Caco-2 (cell line): ENCODE results near the gene PCNX1. TPM values are rescaled to one million over a fixed set of nuclear protein-coding genes. Genes with fewer than 3 reads are reported as not detected.

Experiments
- BruUV-seq: library from RNA; stranded (reverse); fragments of 400-500 nt; replicated peaks from 2 replicates; lab custom pipeline; 2021; lab: Mats Ljungman, UMichigan
- CTCF ChIA-PET: fragments of 300-600 bp; sonication (Branson Sonifier 250); formaldehyde crosslinking; loops from one replicate; lab custom pipeline; 2022; ENCODE audit warnings: antibody characterized with exemption; lab: Charles Lee
- POLR2A ChIA-PET: fragments of 300-600 bp; sonication (Branson Sonifier 250); formaldehyde crosslinking; loops from one replicate; lab custom pipeline; 2022; ENCODE audit warnings: antibody characterized with exemption; lab: Charles Lee
- DNase-seq, 2 experiments: peaks; one replicate each; pipeline versions ENCODE4 v3.0.0 to v3.0.0-alpha.2; 2020 to 2022
- H3K27me3 ChIP-seq: replicated peaks from 2 replicates; pipeline ENCODE4 v1.6.0; 2011; ENCODE audit warnings: low read length; ENCODE audit not compliant: control insufficient read depth, insufficient read depth
- H3K36me3 ChIP-seq: 2 replicates; pipeline ENCODE4 v1.5.1; 2011; ENCODE audit warnings: low read length; ENCODE audit not compliant: control insufficient read depth, insufficient read depth
- H3K4me1 ChIP-seq: fragments of 250-450 bp; sonication (Bioruptor Pico); 2 replicates; pipeline ENCODE4 v1.5.1; 2020; ENCODE audit warnings: mild to moderate bottlenecking
- H3K4me3 ChIP-seq: 2 replicates; pipeline ENCODE4 v1.5.1; 2011; ENCODE audit warnings: low read depth, mild to moderate bottlenecking, control low read depth, low read length
- H3K9me3 ChIP-seq: fragments of 250-450 bp; sonication (Bioruptor Pico); 2 replicates; pipeline ENCODE4 v1.5.1; 2020; ENCODE audit warnings: mild to moderate bottlenecking, moderate library complexity
- H3K27ac Mint-ChIP-seq: one replicate; pipeline ENCODE4 v1.8.0; 2022; ENCODE audit warnings: mixed read lengths; ENCODE audit not compliant: unreplicated experiment
- H3K27me3 Mint-ChIP-seq: one replicate; pipeline ENCODE4 v1.8.0; 2022; ENCODE audit warnings: mixed read lengths; ENCODE audit not compliant: insufficient read depth, unreplicated experiment
- H3K36me3 Mint-ChIP-seq: one replicate; pipeline ENCODE4 v1.8.0; 2022; ENCODE audit warnings: mild to moderate bottlenecking, mixed read lengths; ENCODE audit not compliant: insufficient read depth, unreplicated experiment
- H3K4me1 Mint-ChIP-seq: one replicate; pipeline ENCODE4 v1.8.0; 2022; ENCODE audit warnings: low read depth, mixed read lengths; ENCODE audit not compliant: unreplicated experiment
- H3K4me3 Mint-ChIP-seq: one replicate; pipeline ENCODE4 v1.8.0; 2022; ENCODE audit warnings: mild to moderate bottlenecking, moderate library complexity, mixed read lengths; ENCODE audit not compliant: unreplicated experiment
- H3K9me3 Mint-ChIP-seq: one replicate; pipeline ENCODE4 v1.8.0; 2022; ENCODE audit warnings: mixed read lengths; ENCODE audit not compliant: unreplicated experiment
- intact Hi-C: fragments of 100-400 bp; cut with micrococcal nuclease; formaldehyde crosslinking; loops from one replicate; pipeline ENCODE4 v1.10.0; 2022; ENCODE audit not compliant: unreplicated experiment
- total RNA-seq: library from RNA; stranded (reverse); gene quantifications from 2 replicates; pipeline ENCODE4 v1.2.3, GENCODE V29; 2022
- TF ChIP-seq, protein P1 (sequence below), 2 experiments: fragments of 200-600 bp in 1 of 2; IDR thresholded peaks; 1 replicate in 1 of 2; 2 replicates in 1 of 2; pipeline versions ENCODE4 v1.5.1 to v1.8.0; 2011 to 2022; ENCODE audit warnings: antibody characterized with exemption in 1 of 2, control low read depth in 1 of 2, inconsistent platforms in 1 of 2, low read depth in 1 of 2, low read length in 1 of 2, mild to moderate bottlenecking in 1 of 2, moderate library complexity in 1 of 2; ENCODE audit not compliant: insufficient read depth in 1 of 2, severe bottlenecking in 1 of 2, unreplicated experiment in 1 of 2

Gene PCNX1
- total RNA-seq, 1 experiment from 2014 or later = 29.0 TPM

- Histone ChIP-seq H3K4me1 (peaks cover 54% of the 10 kb centered on the region), H3K9me3 (no peaks in the 10 kb centered on the region), H3K4me3 (no peak overlapping the region), H3K27me3 (no peaks in the 10 kb centered on the region), H3K36me3 (no peaks in the 10 kb centered on the region)
- TF ChIP-seq, protein P1, sequence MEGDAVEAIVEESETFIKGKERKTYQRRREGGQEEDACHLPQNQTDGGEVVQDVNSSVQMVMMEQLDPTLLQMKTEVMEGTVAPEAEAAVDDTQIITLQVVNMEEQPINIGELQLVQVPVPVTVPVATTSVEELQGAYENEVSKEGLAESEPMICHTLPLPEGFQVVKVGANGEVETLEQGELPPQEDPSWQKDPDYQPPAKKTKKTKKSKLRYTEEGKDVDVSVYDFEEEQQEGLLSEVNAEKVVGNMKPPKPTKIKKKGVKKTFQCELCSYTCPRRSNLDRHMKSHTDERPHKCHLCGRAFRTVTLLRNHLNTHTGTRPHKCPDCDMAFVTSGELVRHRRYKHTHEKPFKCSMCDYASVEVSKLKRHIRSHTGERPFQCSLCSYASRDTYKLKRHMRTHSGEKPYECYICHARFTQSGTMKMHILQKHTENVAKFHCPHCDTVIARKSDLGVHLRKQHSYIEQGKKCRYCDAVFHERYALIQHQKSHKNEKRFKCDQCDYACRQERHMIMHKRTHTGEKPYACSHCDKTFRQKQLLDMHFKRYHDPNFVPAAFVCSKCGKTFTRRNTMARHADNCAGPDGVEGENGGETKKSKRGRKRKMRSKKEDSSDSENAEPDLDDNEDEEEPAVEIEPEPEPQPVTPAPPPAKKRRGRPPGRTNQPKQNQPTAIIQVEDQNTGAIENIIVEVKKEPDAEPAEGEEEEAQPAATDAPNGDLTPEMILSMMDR (IDR thresholded peaks at IDR 0.05; ENCODE audit: insufficient read depth in 1 of 2, low read depth in 1 of 2, low read length in 1 of 2, severe bottlenecking in 1 of 2, unreplicated experiment in 1 of 2) = no peak
- CTCF ChIA-PET = interaction anchor here (0.7 kb wide), 2 partner anchors 51 to 55 kb away, joined by 3 to 4 read pairs; no protein-coding TSS in a partner anchor
- H3K4me1 Mint-ChIP-seq = peaks cover 33% of the 10 kb centered on the region
- no peaks in the 10 kb centered on the region for H3K27me3 Mint-ChIP-seq
- peak overlapping the region; percentile 79 for H3K27ac Mint-ChIP-seq
- H3K9me3 Mint-ChIP-seq = no peaks in the 10 kb centered on the region
- no peak for DNase-seq
- BruUV-seq = TSS peak; percentile 75
- intact Hi-C loops = loop anchor here (1.0 to 2.0 kb wide), 2 partner anchors 49 to 55 kb away; no protein-coding TSS in a partner anchor
- POLR2A ChIA-PET = interaction anchor here (0.6 to 1.0 kb wide), 2 partner anchors 55 to 205 kb away, joined by 3 to 4 read pairs; no protein-coding TSS in a partner anchor
- H3K36me3 Mint-ChIP-seq = peaks cover 27% of the 10 kb centered on the region
- no peak overlapping the region for H3K4me3 Mint-ChIP-seq
These were observed 208.7 kb downstream of the PCNX1 start for GRCh38 chr14:71115821-71116567.

GRCh38 chr14:71116568-71117122 is 209.4 kb downstream of the PCNX1 start:
- no peaks in the 10 kb centered on the region for H3K27me3 Mint-ChIP-seq
- peak; percentile 63 to 78 for DNase-seq
- BruUV-seq = no TSS peak
- Histone ChIP-seq H3K36me3 (no peaks in the 10 kb centered on the region), H3K27me3 (no peaks in the 10 kb centered on the region), H3K4me1 (peaks cover 54% of the 10 kb centered on the region), H3K4me3 (no peak overlapping the region), H3K9me3 (no peaks in the 10 kb centered on the region)
- ChIA-PET CTCF (interaction anchor here (0.7 kb wide), 1 partner anchor 50 kb away, joined by 4 read pairs; no protein-coding TSS in a partner anchor), POLR2A (interaction anchor here (1.0 kb wide), 1 partner anchor 205 kb away, joined by 4 read pairs; no protein-coding TSS in a partner anchor)
- TF ChIP-seq, protein P1 (IDR thresholded peaks at IDR 0.05; ENCODE audit: insufficient read depth in 1 of 2, low read depth in 1 of 2, low read length in 1 of 2, severe bottlenecking in 1 of 2, unreplicated experiment in 1 of 2) = no peak
- H3K4me3 Mint-ChIP-seq = peak overlapping the region; percentile 46
- peaks cover 33% of the 10 kb centered on the region for H3K4me1 Mint-ChIP-seq
- intact Hi-C loops = loop anchor here (1.0 to 2.0 kb wide), 2 partner anchors 49 to 56 kb away; no protein-coding TSS in a partner anchor
- no peaks in the 10 kb centered on the region for H3K9me3 Mint-ChIP-seq
- peaks cover 30% of the 10 kb centered on the region for H3K36me3 Mint-ChIP-seq
- H3K27ac Mint-ChIP-seq = peak overlapping the region; percentile 79
